Stimulated activated CD8-positive, alpha-beta memory T cell treated with anti-CD3 and anti-CD28 coated beads, Interleukin-7, amount 100 ng/mL, for 48 hours (primary cell): ENCODE results near the gene ECD.

Experiments
- DNase-seq, 2 donors: peaks; one replicate each; pipeline ENCODE4 v3.0.0-alpha.2; 2020; ENCODE audit warnings: low read depth in 1 of 2; ENCODE audit errors: extremely low read depth in 1 of 2

Gene ECD

DNA sequence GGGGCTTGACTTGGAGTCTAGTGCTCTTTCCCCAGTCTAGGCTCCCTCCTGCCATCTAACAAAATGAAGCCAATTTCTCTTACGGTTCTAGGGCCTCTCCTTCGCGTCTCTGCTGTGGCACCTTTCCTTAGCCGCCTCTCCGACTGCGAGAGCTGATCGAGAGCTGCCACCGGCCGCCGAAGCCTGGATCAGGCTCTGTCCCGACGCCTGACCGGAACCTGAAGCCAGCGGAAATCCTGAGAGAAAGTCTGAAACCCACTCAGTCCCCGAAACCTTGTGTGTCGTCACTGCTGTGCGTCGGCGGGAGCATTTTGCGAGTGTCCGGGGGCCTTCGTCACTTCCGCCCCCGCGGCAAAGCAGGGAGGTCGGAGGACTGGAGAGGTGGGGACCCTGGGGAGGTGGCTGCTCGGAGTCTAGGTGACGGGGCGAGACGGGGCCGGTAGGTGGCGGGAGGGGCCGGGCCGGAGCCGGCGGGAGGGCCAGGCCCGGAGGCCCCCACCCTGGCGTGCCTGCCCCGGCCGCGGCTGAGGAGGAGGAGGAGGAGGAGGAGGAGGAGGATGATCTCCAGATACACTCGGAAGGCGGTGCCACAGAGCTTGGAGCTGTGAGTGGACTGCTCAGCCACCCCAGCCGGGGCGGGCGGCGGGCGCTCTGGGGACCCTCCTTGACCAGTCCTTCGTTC lies at the start of gene ECD, which contains the start of gene FAM149B1:
Gene ECD, minus strand, starts transcription at position 226 of the 682 bp plus-strand sequence. CDS start 4,071 bp downstream, outside the sequence.
Gene FAM149B1, plus strand, starts transcription at position 337 of the 682 bp plus-strand sequence. Its CDS starts 221 bp downstream, at position 558.
- peak; percentile 88 to 92 for DNase-seq

GRCh38 chr10:73215749-73216148 lies 47.9 kb upstream of the ECD start:
- DNase-seq, result no peak

DNA sequence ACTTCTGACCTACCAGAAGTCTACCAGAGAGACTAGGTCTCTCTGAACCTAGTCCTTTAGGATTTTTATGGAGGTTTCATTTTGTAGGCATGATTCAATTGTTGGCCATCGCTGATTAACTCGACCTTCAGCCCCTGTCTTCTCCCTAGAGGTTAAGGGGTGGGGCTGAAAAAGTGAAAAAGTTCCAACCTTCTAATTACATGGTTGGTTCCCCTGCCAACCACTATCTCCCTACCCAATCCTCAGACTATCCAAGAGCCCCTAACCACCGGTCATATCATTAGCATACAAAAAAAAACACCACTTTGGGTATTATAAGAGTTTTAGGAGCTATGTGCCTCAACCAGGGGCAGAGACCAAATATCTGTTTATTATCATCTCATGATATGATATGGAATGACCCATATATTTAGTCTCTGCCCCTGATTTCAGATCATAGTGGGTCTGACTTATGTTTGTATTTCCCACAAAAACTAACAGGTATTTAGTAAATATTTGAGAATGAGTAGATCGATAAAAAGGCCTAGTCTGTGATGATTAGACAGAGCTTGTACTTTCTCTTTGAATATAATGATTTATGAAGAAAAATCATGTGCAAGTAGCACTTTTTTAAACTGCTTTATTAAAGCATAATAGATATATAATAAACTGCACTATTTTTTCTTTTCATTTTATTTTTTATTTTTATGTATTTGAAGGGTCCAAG lies 43.5 kb upstream of the ECD start:
- no peak for DNase-seq

DNA sequence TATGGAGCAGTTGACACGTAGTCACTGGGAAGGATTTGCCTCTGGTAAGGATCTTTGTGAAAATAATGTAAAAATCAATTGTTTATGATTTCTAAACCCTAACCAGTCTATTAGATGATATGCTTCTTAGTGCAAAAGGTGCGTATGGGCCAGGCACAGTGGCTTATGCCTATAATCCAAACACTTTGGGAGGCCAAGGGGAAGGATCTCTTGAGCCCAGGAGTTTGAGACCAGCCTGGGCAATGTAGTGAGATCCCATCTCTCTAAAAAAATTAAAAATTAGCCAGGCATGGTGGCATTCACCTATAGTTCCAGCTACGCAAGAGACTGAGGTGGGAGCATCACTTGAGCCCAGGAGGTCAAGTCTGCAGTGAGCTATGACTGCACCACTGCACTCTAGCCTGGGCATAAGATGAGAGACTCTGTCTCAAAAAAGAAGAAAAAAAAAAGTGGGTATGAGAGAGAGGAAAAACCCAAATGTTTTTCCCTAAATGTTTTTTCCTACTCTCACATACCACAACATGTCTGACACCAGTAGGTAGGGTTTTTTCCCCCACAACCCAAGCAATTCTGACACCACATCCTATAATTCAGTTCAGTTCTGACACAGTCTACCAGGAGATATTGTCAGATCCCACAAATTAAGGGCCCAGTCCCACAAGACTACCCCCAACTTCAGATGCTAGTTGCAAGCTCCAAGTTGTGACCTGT lies 42.7 kb upstream of the ECD start:
- no peak for DNase-seq

DNA sequence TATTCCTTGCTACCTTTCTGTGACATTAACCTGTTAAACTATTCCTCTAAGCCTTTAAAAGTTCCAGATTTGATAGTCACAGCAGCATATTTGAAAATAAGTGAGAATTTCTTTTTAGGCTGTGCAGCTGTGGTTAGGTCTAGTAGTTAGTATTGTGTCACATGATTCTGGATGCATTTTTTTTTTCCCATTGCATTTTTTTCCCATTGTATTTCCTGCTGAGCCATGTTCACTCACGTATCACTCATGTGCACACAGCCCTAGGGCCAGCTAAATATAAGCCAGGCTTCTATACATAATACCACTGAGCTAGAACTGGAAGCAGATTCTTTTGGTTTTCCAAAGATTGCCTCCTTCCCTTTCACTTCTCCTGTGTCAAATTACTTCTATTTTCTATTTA lies 41.9 kb upstream of the ECD start:
- DNase-seq, result no peak

DNA sequence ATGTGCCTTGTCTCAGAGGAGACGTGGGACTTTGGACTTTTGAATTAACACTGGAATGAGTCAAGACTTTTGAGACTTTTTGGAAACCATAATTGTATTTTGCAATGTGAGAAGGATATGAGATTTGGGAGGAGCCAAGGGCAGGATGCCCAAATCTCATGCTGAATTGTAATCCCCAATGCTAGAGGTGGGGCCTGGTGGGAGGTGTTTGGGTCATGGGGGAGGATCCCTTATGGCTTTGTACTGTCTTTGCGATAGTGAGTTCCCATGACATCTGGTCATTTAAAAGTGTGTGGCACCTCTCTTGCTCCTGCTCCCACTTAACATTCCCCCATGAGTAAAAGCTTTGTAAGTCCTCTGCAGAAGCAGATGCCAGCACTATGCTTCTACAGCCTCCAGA lies 40.1 kb upstream of the ECD start:
- no peak for DNase-seq

DNA sequence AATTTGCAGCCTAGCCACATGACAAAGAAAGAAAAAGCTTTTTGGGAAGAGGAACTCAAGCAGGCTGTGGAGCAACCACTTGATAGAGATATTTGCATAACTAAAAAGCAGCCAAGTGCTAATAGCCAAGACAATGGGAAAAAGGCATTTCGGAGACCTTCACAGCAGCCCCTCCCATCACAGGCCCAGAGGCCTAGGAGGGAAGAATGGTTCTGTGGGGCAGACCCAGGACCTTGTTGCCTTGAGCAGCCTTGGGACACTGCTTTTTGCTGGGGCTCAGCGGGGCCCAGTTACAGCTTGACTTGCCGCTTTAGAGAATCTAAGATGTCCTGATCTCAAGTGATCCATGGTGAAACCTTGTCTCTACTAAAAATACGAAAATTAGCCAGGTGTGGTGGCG lies 38.6 kb upstream of the ECD start:
- DNase-seq, result no peak

- DNase-seq, result no peak
Observed at GRCh38 chr10:73205890-73206289, 38.1 kb upstream of the ECD start.

DNA sequence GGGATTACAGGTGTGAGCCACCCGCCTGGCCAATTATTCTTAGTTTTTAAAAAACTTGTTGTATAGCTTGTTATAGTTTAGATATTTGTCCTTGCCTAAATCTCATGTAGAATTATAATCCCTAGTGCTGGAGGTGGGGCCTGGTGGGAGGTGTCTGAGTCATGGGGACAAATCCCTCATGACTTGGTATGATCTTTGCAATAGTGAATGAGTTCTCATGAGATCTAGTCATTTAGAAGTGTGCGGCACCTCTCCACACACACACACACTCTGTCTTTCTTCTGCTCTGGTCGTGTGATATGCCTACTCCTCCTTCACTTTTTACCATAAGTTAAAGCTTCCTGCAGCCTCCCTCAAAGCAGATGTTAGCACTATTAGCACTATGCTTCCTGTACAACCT lies 37.3 kb upstream of the ECD start:
- no peak for DNase-seq

GRCh38 chr10:73190188-73190587 lies 22.4 kb upstream of the ECD start:
- no peak for DNase-seq

- DNase-seq, result no peak
Observed at GRCh38 chr10:73186266-73186665, 18.5 kb upstream of the ECD start.

DNA sequence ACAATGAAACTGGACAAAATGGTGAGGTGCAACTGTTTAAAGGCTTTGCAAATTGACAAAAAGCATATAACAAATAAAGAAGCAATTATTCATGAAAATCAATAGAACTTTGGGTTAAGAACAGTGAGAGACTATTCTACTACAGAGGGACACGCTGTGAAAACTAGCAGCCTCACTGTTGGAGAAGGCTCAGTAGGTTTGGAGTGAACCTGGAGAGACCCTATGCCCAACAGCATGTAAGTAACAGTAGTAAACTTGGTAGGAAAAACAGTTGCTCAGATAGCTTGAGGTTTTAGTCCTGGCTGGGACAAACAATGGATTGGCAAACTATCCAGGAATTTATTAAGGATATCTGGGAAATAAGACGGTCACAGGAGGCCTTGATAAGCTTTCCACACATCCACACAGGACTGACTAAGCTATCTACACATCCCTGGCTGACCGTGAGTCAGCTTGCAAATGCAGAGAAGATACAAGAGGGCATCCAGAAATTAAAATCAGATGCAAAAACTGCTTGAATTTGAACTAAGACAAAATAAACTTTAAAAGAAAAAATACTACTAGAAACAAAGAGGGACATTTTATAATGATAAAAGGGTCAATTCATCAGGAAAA lies 16.0 kb upstream of the ECD start:
- DNase-seq, result no peak

DNA sequence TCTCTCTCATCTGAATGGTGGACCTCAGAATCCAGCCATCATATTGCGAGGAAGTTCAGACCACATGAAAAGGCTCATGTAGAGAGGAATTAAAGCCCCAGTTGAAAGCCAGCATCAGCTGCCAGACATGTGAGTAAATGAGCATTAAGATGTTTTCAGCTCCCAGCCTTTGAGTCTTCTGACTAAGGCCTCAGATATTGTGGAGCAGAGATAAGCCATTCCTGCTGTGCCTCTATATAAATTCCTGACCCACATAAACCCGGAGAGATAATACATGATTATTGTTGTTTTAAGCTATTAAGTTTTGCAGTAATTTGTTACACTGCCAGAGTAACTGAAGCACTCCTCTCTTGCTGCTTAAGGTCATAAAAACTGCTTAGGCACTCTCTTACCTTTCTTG lies 14.8 kb upstream of the ECD start:
- DNase-seq, result no peak

- DNase-seq, result no peak
Observed at GRCh38 chr10:73174148-73174925, 6.5 kb upstream of the ECD start.

- DNase-seq, result no peak
Observed at GRCh38 chr10:73172867-73173266, 5.1 kb upstream of the ECD start.

- no peak for DNase-seq
Observed at GRCh38 chr10:73169320-73169719, 1.5 kb upstream of the ECD start.

DNA sequence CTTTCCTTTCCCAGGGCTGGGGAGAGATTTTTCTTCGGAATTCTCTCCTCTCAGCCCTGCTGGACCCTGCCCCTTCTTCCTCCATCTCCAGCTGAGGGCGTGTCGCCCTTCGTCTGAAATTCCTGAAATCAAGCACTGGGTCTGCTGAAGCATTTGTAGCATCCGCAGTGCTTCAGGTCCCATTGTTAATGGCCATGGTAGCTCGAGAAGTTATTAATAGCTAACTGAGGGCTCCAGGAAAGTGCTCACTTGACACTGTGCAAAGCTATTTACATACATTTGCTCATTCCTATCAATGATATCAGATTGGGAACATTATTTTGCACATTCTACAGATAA lies 626 bp upstream of the ECD start:
- DNase-seq, result no peak

DNA sequence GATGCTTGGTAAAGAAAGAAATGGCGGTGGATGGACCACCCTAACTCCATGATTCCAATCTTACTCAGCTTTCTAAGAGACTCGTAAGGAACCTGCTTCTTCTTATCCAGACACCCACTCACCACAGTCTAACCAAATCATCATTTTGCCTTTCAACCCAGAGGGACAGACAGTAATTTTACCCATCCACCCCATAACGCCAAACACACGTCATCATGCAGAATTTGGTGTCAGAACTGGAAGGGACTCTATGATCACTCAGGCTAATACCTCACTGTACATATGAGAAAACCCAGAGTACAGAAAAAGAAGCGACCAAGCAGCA lies 388 bp downstream of the ECD start:
- peak in 1 of 2 donors; percentile 5 for DNase-seq

DNA sequence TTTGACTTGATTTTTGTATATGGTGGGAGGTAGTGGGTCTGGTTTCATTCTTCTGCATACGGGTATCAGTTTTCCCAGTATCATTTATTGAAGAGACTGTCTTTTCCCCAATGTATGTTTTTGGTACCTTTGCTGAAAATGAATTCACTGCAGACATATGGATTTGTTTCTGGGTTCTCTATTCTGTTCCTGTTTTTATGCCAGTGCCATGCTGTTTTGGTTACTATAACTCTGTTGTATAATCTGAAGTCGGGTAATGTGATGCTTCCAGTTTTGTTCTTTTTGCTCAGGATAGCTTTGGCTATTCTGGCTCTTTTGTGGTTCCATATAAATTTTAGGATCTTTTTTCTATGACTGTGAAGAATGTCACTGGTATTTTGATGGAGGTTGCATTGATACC lies 836 bp downstream of the ECD start:
- DNase-seq, result no peak

GRCh38 chr10:73163096-73163495 lies 4.7 kb downstream of the ECD start:
- no peak for DNase-seq

DNA sequence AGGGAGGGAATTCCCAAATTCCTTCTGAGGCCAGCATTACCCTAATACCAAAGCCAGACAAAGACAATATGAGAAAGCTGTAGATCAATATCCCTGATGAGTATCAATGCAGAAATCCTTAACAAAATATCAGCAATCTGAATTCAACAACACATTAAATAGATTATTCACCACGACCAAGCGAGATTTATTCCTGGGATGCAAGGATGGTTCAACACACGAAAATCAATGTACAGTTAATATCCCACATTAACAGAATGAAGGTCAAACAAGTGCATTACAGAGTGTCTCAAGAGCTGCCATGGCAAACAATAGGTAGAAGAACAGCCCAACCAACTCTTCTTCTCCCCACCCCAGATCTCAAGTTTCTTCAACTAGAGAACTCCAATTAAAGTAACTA lies 6.1 kb downstream of the ECD start:
- no peak for DNase-seq
